ENCODE results near the gene PDHX.

PDHX gene

GRCh38 chr11:34897171-34897870 lies 19.1 kb upstream of the PDHX start:
- H3K79me2 ChIP-seq (ENCODE audit: insufficient read depth, low read length) = peaks cover 28% of the 10 kb centered on the region
- H3K4me1 ChIP-seq (ENCODE audit: insufficient read depth, low read length, poor library complexity, severe bottlenecking) = no peaks in the 10 kb centered on the region
- no peak for TF ChIP-seq CTCF (conservative IDR thresholded peaks at IDR 0.05; ENCODE audit: low read length)
- no peak for TF ChIP-seq EZH2phosphoT487 (IDR thresholded peaks at IDR 0.05; ENCODE audit: borderline replicate concordance)
- no peaks in the 10 kb centered on the region for H3K27me3 ChIP-seq (ENCODE audit: insufficient read depth, low read length, poor library complexity, severe bottlenecking)
- H4K20me1 ChIP-seq (ENCODE audit: insufficient read depth, low read length, poor library complexity, severe bottlenecking) = no peaks in the 10 kb centered on the region
- peaks cover 13% of the 10 kb centered on the region; the same call in 1 of the 2 replicates for H3K9me3 ChIP-seq (ENCODE audit: insufficient read depth, low read depth, low read length)
- no peaks in the 10 kb centered on the region for H3K36me3 ChIP-seq (ENCODE audit: insufficient read depth, low read length)
- H2AFZ ChIP-seq (ENCODE audit: low read length) = no peak overlapping the region
- H3K9me2 ChIP-seq (replicated peaks; ENCODE audit: low read depth, low read length) = no peaks in the 10 kb centered on the region
- H3K4me3 ChIP-seq (ENCODE audit: low read length, poor library complexity, severe bottlenecking) = no peak overlapping the region
- no peak overlapping the region for H3K9ac ChIP-seq (ENCODE audit: low read depth, low read length, poor library complexity, severe bottlenecking)
- H3K4me2 ChIP-seq (ENCODE audit: low read depth, low read length, poor library complexity, severe bottlenecking) = no peak overlapping the region
- H3F3A ChIP-seq (ENCODE audit: low read depth) = no peaks in the 10 kb centered on the region

- TF ChIP-seq EZH2phosphoT487 (IDR thresholded peaks at IDR 0.05; ENCODE audit: borderline replicate concordance) (no peak), CTCF (conservative IDR thresholded peaks at IDR 0.05; ENCODE audit: low read length) (no peak)
- Histone ChIP-seq H3K27me3 (ENCODE audit: insufficient read depth, low read length, poor library complexity, severe bottlenecking) (no peaks in the 10 kb centered on the region), H3K9ac (ENCODE audit: low read depth, low read length, poor library complexity, severe bottlenecking) (no peak overlapping the region), H3K79me2 (ENCODE audit: insufficient read depth, low read length) (peaks cover 38% of the 10 kb centered on the region), H3K9me2 (replicated peaks; ENCODE audit: low read depth, low read length) (no peaks in the 10 kb centered on the region), H4K20me1 (ENCODE audit: insufficient read depth, low read length, poor library complexity, severe bottlenecking) (no peaks in the 10 kb centered on the region), H3K4me2 (ENCODE audit: low read depth, low read length, poor library complexity, severe bottlenecking) (no peak overlapping the region), H2AFZ (ENCODE audit: low read length) (no peak overlapping the region), H3K4me1 (ENCODE audit: insufficient read depth, low read length, poor library complexity, severe bottlenecking) (no peaks in the 10 kb centered on the region), H3K9me3 (ENCODE audit: insufficient read depth, low read depth, low read length) (peaks cover 13% of the 10 kb centered on the region; the same call in 1 of the 2 replicates), H3K36me3 (ENCODE audit: insufficient read depth, low read length) (no peaks in the 10 kb centered on the region), H3K4me3 (ENCODE audit: low read length, poor library complexity, severe bottlenecking) (no peak overlapping the region), H3F3A (ENCODE audit: low read depth) (no peaks in the 10 kb centered on the region)
Observed at GRCh38 chr11:34898474-34898873, 17.9 kb upstream of the PDHX start.

GRCh38 chr11:34899633-34900016 lies 16.8 kb upstream of the PDHX start:
- H3K9ac ChIP-seq (ENCODE audit: low read depth, low read length, poor library complexity, severe bottlenecking) = no peak overlapping the region
- no peak overlapping the region for H3K4me3 ChIP-seq (ENCODE audit: low read length, poor library complexity, severe bottlenecking)
- no peak overlapping the region for H3K4me2 ChIP-seq (ENCODE audit: low read depth, low read length, poor library complexity, severe bottlenecking)
- H4K20me1 ChIP-seq (ENCODE audit: insufficient read depth, low read length, poor library complexity, severe bottlenecking) = no peaks in the 10 kb centered on the region
- H3K27me3 ChIP-seq (ENCODE audit: insufficient read depth, low read length, poor library complexity, severe bottlenecking) = no peaks in the 10 kb centered on the region
- H3K36me3 ChIP-seq (ENCODE audit: insufficient read depth, low read length) = no peaks in the 10 kb centered on the region
- peaks cover 11% of the 10 kb centered on the region for H3K4me1 ChIP-seq (ENCODE audit: insufficient read depth, low read length, poor library complexity, severe bottlenecking)
- no peak for TF ChIP-seq CTCF (conservative IDR thresholded peaks at IDR 0.05; ENCODE audit: low read length)
- TF ChIP-seq EZH2phosphoT487 (IDR thresholded peaks at IDR 0.05; ENCODE audit: borderline replicate concordance) = no peak
- peaks cover 13% of the 10 kb centered on the region; the same call in 1 of the 2 replicates for H3K9me3 ChIP-seq (ENCODE audit: insufficient read depth, low read depth, low read length)
- no peaks in the 10 kb centered on the region for H3K9me2 ChIP-seq (replicated peaks; ENCODE audit: low read depth, low read length)
- no peaks in the 10 kb centered on the region for H3F3A ChIP-seq (ENCODE audit: low read depth)
- H2AFZ ChIP-seq (ENCODE audit: low read length) = no peak overlapping the region
- peaks cover 49% of the 10 kb centered on the region for H3K79me2 ChIP-seq (ENCODE audit: insufficient read depth, low read length)

Measured in Loucy (cell line).